PFSK-1 (cell line): ENCODE measurements around the gene FOXM1.

ENCODE experiments used
- FOXP2 ChIP-seq: optimal IDR thresholded peaks from 2 replicates; pipeline ENCODE3; 2011; ENCODE audit warnings: borderline replicate concordance, control low read depth, inconsistent platforms; ENCODE audit not compliant: insufficient read depth; ENCODE audit errors: extremely low read length, extremely low read depth
- POLR2AphosphoS5 ChIP-seq: IDR thresholded peaks from 2 replicates; pipeline ENCODE4 v1.6.1; 2012; ENCODE audit warnings: low read depth, mild to moderate bottlenecking, control low read depth, low read length, moderate library complexity
- SIN3A ChIP-seq: IDR thresholded peaks from 2 replicates; pipeline ENCODE4 v1.6.1; 2012; ENCODE audit warnings: mild to moderate bottlenecking, low read length, moderate library complexity, borderline replicate concordance; ENCODE audit not compliant: insufficient read depth
- TAF1 ChIP-seq: IDR thresholded peaks from 2 replicates; pipeline ENCODE4 v1.6.1; 2012; ENCODE audit warnings: low read length, control low read depth, borderline replicate concordance; ENCODE audit not compliant: insufficient read depth
- TF ChIP-seq, protein P1 (sequence below), 2 experiments: IDR thresholded peaks; 2 replicates each; pipeline versions ENCODE4 v1.6.1 to v1.8.0; 2011 to 2012; ENCODE audit warnings: low read depth in 2 of 2, low read length in 2 of 2, control low read depth in 1 of 2, inconsistent platforms in 1 of 2, mild to moderate bottlenecking in 1 of 2, moderate library complexity in 1 of 2; ENCODE audit not compliant: insufficient read depth in 1 of 2

The FOXM1 gene

DNA sequence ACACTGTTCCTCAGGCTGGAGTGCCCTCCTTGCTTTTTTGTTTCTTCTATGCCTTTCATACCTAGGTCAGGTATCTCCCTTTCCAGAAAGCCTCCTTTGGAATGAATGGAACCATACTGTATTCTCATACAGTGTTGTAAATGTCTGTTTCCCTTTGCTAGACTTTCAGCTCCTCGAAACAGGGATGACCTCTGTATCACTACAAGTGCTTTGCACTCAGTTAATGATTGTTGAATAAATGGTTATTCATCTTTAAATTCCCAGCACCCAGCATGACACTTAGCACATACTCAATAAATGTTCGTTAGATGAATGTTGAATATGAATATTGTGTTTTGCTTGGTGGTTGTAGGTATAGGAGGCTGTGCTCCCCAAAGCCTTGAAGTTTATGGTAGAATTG is 7.8 kb upstream of the FOXM1 start:
- no peak for TF ChIP-seq TAF1
- TF ChIP-seq, protein P1, sequence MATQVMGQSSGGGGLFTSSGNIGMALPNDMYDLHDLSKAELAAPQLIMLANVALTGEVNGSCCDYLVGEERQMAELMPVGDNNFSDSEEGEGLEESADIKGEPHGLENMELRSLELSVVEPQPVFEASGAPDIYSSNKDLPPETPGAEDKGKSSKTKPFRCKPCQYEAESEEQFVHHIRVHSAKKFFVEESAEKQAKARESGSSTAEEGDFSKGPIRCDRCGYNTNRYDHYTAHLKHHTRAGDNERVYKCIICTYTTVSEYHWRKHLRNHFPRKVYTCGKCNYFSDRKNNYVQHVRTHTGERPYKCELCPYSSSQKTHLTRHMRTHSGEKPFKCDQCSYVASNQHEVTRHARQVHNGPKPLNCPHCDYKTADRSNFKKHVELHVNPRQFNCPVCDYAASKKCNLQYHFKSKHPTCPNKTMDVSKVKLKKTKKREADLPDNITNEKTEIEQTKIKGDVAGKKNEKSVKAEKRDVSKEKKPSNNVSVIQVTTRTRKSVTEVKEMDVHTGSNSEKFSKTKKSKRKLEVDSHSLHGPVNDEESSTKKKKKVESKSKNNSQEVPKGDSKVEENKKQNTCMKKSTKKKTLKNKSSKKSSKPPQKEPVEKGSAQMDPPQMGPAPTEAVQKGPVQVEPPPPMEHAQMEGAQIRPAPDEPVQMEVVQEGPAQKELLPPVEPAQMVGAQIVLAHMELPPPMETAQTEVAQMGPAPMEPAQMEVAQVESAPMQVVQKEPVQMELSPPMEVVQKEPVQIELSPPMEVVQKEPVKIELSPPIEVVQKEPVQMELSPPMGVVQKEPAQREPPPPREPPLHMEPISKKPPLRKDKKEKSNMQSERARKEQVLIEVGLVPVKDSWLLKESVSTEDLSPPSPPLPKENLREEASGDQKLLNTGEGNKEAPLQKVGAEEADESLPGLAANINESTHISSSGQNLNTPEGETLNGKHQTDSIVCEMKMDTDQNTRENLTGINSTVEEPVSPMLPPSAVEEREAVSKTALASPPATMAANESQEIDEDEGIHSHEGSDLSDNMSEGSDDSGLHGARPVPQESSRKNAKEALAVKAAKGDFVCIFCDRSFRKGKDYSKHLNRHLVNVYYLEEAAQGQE (IDR thresholded peaks at IDR 0.05; ENCODE audit: insufficient read depth in 1 of 2, low read depth in 2 of 2, low read length in 2 of 2) = no peak
- TF ChIP-seq SIN3A = no peak
- no peak for TF ChIP-seq POLR2AphosphoS5
- TF ChIP-seq FOXP2 = no peak

DNA sequence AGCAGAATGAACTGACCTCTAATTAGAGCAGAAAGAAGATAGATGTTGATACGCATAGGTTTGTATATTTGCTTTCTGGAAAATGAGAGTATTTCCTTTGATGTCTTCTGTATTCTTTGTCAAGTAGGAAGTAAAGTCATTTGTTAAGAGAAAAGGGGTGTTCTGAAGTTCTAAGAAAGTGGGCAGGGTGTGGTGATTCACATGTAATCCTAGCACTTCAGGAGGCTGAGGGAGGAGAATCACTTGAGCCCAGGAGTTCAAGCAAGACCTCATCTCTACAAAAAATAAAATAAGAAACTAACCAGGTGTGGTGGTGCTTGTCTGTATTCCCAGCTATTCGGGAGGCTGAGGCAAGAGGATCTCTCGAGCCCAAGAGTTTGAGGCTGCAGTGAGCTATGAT is 2.9 kb upstream of the FOXM1 start:
- no peak for TF ChIP-seq SIN3A
- no peak for TF ChIP-seq TAF1
- TF ChIP-seq, protein P1 (IDR thresholded peaks at IDR 0.05; ENCODE audit: insufficient read depth in 1 of 2, low read depth in 2 of 2, low read length in 2 of 2) = no peak
- no peak for TF ChIP-seq FOXP2

DNA sequence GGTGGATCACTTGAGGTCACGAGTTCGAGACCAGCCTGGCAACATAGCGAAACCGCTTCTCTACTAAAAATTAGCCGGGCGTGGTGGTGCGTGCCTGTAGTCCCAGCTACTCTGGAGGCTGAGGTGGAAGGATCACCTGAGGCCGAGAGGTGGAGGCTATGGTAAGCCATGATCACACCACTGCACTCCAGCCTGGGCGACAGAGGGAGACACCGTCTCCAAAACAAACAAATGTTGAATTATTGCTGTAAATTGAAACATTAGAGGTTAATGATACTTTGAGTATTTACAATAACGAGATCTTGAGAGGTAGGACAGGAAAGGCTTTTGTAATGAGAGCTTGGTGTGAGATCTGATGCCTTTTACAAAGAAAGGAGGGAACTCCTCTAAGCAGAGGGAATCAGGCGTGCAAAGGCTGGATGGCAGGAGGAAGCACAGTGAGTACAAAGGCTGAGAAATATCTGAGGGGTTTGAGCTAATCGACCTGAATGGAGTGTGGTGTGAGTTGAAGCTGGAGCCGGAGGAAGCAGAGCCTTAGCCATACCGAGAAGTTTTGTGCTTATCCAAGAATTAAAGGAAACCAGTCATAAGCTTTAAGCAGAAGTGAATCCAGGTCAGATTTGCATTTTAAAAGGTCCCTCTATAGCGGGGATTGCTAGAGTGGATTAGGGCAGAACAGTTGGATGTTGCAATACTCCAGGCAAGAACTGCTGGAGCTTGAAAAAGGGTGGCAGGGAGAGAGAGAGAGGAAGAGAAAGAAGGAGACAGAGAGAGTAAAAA is 1.2 kb upstream of the FOXM1 start:
- TF ChIP-seq TAF1 (no peak), SIN3A (no peak), FOXP2 (no peak), POLR2AphosphoS5 (no peak)
- TF ChIP-seq, protein P1 (IDR thresholded peaks at IDR 0.05; ENCODE audit: insufficient read depth in 1 of 2, low read depth in 2 of 2, low read length in 2 of 2) = no peak

DNA sequence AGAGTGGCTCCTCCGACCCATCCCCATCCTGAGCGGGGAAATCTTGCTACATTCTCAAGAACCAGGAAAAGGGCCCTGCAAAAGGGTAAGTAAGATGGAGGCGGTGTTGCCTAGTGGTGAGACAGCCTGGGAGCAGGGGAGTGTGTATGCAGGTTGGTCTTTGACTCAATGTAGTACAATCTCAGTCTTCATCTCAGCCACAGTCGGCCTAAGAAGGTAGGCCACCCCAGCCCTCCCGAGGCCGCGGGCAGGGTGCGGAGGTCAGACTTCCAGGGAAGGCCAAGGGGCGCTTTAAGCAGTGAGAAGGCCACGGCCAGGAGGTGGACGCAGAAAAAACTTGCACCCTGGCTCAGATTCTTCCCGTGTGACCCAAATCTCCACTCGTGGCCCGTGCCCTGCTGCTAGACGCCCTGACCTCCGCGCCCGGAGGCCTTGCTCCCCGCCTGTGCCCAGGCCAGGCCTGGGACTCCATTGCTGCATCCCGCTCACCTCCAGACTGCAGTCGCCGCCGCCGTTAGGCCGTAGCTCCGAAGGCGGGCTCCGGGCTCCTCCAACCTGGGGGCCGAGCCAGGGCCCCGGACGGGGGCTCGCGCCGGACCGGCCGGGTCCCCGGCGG is 435 bp downstream of the FOXM1 start:
- TF ChIP-seq TAF1 (no peak), FOXP2 (no peak)

DNA sequence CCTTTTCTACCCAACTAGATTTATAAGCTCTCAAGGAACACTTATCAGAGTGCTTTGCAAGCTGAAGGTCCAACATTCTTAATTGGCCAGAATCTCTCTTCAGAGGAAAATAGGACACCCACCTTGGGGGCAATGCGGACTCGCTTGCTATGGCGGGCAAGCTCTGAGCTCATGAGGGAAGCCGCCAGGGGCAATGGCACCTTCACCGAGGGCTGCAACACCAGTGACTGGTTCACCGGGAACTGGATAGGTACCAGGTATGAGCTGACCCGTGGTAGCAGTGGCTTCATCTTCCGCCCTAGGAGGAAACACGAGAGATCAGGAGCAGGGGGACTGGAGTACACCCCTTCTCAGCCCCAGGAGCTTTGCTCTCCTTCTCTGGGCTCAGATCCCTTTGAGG is 12.8 kb downstream of the FOXM1 start:
- TF ChIP-seq POLR2AphosphoS5 (no peak), SIN3A (no peak), TAF1 (no peak), FOXP2 (no peak)
- TF ChIP-seq, protein P1 (IDR thresholded peaks at IDR 0.05; ENCODE audit: insufficient read depth in 1 of 2, low read depth in 2 of 2, low read length in 2 of 2) = no peak
